HG02970 (cell line): Measurements from ENCODE around the gene FGB.

Experiments used
- ATAC-seq: cut with Tn5 transposase; IDR thresholded peaks from one replicate; pipeline ENCODE4 v1.9.1; 2021; ENCODE audit warnings: mild to moderate bottlenecking, moderate library complexity, moderate number of reproducible peaks; ENCODE audit not compliant: unreplicated experiment, low FRiP score

FGB gene

DNA sequence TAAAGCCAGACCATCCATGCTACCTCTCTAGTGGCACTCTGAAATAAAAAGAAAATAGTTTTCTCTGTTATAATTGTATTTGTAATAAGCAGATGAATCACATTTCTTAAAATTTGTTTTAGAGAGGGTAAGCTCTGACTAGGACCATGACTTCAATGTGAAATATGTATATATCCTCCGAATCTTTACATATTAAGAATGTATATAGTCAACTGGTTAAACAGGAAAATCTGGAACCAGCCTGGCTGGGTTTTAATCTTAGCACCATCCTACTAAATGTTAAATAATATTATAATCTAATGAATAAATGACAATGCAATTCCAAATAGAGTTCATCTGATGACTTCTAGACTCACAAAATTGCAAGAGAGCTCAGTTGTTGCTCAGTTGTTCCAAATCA lies 1.5 kb downstream of the FGB start:
- ATAC-seq: no peak

DNA sequence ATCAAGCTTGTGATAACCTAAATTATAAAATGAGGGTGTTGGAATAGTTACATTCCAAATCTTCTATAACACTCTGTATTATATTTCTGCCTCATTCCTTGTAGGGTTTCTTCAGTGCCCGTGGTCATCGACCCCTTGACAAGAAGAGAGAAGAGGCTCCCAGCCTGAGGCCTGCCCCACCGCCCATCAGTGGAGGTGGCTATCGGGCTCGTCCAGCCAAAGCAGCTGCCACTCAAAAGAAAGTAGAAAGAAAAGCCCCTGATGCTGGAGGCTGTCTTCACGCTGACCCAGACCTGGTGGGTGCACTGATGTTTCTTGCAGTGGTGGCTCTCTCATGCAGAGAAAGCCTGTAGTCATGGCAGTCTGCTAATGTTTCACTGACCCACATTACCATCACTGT lies 2.9 kb downstream of the FGB start:
- ATAC-seq: no peak

DNA sequence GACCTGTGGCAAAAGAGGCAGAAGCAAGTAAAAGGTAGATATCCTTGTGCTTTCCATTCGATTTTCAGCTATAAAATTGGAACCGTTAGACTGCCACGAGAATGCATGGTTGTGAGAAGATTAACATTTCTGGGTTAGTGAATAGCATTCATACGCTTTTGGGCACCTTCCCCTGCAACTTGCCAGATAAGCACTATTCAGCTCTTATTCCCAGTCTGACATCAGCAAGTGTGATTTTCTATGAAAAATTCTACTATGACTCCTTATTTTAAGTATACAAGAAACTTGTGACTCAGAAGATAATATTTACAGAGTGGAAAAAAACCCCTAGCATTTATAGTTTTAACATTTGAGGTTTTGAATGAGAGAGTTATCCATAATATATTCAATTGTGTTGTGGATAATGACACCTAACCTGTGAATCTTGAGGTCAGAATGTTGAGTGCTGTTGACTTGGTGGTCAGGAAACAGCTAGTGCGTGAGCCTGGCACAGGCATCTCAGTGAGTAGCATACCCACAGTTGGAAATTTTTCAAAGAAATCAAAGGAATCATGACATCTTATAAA lies 3.9 kb downstream of the FGB start:
- no peak for ATAC-seq

DNA sequence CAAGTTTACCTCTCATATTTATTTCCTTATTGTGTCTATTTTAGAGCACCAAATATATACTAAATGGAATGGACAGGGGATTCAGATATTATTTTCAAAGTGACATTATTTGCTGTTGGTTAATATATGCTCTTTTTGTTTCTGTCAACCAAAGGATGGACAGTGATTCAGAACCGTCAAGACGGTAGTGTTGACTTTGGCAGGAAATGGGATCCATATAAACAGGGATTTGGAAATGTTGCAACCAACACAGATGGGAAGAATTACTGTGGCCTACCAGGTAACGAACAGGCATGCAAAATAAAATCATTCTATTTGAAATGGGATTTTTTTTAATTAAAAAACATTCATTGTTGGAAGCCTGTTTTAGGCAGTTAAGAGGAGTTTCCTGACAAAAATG lies 6.2 kb downstream of the FGB start:
- no peak for ATAC-seq

DNA sequence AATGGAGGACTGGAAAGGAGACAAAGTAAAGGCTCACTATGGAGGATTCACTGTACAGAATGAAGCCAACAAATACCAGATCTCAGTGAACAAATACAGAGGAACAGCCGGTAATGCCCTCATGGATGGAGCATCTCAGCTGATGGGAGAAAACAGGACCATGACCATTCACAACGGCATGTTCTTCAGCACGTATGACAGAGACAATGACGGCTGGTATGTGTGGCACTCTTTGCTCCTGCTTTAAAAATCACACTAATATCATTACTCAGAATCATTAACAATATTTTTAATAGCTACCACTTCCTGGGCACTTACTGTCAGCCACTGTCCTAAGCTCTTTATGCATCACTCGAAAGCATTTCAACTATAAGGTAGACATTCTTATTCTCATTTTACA lies 6.8 kb downstream of the FGB start:
- no peak for ATAC-seq

DNA sequence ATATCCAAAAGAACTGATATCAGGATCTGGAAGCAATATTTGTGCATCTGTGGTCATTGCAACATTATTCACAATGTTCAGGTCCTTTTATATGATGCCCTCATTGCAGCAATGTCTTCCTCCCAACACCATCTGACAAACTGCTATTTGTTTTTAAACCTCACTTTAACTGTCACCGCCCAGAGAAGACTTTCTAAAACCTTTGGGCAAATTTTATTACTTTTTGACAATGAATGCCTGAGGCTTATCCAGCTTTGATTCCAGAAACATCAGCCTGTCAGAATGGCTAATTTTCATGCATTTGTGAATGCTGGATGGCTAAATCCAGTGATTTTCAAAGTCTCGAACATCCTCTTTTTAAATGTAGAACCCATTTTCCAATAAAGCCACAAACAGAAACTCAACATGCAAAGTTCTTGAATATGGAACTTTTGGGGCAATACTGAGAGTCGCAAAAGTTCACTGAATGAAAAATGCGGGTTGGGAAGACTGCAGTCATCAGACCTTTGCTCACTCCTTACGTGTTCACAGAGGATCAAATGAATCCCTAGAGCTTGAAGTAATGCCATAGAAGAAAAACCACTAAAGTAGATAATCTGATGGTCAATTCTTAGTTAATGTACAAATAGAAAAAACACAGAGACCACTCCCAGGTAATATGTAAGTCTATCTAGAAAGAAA lies 10.5 kb downstream of the FGB start:
- ATAC-seq: no peak

DNA sequence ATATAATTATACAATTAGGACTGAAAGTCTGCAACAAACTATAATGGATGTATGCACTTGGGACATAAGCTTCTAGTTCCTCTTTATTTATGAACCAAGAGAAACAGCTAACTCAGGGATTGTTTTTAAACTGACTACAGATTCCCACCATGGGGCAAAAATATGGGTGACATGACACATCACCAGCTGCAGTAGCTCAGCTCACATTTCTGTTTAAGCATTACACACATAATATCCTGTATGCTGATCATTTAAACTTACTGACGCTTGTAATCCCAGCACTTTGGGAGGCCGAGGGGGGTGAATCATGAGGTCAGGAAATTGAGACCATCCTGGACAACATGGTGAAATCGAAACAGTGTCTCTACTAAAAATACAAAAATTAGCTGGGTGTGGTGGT lies 11.5 kb downstream of the FGB start:
- no peak for ATAC-seq

DNA sequence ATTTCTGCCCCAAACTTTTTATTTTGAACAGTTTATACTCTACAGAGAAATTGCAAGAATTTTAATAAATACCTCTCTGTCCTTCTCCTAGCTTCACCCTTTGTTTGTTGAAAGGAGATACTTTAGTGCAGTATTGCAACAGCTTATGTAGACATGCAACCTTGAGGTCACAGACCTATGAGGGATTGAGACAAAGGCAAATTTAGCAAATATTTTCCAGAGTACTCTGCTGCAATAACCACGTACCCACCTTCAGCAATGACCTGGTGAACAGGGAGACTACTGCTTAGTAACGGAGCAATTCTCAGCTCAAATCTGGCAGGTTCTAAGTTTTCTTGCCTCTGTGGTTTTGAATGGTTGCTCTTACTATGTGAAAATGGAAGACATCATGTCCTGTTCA lies 14.5 kb downstream of the FGB start:
- no peak for ATAC-seq

DNA sequence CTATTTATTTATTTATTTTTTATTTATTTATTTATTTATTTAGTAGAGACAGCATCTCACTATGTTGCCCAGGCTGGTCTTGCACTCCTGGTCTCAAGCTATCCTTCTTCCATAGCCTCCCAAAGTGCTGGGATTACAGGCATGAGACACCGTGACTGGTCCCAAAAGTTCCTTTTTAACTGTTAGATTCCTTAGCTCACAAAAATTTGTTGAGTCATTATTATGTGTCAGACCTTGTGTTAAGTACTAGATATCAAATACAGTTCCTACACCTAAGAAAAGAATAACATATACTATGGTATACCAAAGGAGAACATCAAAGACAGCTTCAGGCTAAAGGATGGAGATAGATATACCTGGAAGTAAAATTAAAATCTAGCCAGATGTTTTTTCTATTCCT lies 16.1 kb downstream of the FGB start:
- ATAC-seq: no peak

DNA sequence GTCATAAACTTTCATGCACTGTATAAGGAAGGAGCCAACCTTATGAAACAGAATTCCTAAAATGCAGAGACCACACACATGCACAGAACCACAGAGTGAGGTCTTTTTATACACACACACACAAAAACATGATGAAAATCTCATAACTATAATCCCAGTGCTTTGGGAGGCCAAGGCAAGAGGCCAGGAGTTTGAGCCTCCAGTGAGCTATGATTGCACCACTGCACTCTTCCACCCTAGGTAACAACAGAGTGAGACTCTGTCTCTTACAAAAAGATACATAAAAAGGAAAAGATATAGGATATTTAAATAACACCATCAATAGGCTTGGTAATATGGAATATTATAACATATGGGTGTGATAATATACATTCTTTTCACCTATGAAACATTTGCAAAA lies 17.1 kb downstream of the FGB start:
- ATAC-seq: no peak

DNA sequence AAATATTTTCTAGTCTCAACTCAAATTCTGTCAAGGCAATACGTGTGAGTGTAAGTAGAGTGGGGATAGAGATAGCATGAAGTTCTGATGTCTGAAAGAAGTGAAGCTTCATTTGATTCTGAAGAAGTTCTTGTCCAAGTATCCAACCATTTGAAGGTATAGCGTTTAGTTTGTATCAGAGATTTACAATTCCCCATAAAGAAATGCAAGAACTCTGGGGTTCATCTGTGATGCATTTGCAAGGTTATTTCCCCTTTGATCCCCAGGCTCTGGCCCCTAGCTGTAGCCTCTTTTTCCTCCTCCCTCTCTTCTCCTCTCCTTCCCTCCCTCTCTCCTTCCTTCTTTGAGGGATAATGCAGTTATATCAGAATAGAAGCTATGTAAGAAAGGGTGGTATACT lies 19.9 kb downstream of the FGB start:
- ATAC-seq: no peak

DNA sequence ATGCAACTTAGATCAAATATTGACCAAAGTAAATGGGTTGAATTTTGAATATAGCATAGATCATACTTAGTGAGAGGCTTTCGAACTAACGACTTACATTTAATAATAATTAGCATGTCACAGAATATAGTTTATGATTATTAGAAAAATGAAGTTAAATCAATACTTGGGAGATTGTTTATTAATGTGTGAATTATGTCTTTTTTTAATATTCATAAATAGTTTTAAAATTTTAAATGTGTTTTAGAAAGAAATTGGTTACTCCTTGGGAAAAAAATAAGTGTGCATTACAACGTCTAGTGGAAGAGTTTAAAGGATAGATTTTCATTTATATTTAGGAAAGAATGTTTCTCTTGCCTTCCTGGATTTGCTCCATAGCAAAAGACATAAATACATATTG lies 20.4 kb downstream of the FGB start:
- no peak for ATAC-seq

DNA sequence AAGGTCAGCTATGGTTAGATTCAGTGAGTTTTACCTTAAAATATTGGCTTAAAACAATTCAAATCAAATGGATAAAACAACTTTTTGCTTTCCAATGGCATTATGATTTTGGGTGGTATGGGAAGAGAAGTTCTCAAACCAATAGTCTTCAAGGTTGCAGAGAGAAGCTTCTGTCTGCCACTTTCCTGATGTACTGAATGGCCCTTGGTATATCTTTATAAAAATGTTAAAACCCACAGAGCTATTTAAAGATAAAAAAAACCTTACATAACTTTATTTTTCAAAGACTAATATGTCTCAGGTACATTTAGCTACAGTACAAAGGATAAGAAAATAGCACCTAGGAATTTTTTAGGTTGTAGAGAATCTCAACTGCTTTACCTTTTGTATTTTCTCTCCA lies 20.9 kb downstream of the FGB start:
- ATAC-seq: no peak

DNA sequence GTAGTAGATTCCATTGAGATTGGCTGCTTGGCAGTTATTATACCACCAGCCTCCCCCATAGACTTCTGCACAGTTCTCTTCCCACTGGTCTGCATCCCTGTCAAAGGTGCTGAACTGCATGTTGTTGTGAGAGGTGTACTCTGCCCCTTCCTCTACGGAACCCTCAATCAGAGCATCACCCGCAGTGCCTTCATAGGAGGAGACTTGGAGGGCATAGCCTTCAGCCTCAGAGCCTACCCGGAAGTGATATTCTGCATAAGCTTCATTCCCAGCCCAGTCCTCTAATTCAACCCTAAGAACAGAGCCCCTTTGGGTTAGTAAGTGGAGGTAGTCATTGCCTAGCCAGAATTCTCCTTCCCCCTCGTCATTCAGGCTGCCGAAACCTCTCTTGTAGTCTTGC lies 21.4 kb downstream of the FGB start:
- ATAC-seq: no peak

DNA sequence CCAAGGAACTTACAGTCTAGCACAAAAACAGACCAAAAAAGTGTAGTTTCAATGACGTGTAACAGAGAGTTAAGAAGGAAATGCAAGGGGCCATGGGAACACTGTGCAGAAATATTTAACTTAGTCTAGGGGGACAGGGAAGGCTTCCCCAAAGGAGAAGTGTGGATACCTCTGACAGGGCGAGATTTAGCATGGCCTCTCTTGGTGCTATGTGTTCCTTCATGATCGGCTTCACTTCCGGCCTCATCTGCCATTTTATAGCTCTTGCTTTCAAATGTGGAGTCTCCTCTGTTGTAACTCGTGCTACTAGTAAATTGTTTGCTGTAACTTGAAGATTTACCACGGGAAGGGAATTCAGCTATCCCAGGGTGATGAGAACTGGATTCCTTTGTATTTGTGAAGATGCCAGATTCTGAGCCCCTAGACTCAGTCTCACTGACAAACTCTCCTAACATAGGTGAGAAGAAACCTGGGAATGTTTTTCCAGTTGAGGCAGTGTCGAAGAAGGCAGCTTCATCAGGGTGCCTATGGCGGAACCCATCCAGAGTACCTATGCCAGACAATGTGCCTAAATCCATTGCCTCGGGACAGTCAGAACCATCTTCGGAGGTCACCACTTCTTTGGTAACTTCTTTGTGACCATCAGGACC lies 22.7 kb downstream of the FGB start:
- ATAC-seq: no peak

DNA sequence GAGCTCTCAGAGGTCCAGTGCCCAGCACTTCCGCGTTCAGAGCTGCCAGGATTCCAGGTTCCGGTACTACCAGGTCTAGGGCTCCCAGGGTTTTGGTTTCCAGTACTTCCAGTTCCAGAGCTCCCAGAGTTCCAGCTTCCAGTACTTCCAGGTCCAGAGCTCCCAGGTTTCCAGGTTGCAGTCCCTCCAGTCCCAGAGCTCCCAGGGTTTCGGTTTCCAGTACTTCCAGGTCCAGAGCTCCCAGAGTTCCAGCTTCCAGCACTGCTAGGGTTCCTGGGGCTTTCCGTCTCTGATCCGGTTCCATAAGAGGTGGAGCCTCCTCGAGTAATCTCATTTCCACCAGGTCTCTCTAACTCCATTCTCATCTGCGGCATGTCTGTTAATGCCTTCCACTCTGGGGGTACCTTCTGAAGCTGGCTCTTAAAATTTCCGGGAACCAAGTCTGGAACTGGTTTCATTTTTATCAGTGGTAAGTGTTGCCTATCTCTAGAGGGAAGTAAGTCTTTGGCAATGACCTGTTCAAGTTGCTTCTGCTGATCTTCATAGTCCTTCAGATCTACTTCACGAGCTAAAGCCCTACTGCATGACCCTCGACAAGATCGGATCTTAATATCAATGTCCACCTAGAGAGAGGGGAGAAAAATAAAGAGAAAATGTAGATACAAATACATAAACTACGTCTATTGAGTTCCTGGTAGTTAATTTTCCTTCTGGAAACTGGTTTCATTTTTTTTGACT lies 23.7 kb downstream of the FGB start:
- ATAC-seq: no peak

DNA sequence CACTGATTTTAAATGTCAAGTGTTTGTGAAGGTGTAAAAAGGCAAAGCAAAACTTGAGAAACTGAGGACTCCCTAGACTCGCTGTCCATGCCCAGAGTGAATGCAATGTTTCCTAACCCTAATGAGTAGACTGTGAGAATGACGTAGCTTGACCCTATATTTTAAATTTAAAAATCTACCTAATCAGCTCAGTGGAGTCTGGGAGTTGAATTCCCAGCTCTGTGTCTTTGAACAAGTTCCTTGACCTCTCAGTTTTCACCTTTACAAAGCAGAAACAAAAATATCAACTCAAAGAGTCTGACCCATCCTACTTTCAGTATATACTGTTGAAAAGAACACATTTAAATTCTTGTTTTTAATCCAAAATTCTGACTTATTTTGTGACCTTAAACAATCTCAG lies 25.4 kb downstream of the FGB start:
- no peak for ATAC-seq

DNA sequence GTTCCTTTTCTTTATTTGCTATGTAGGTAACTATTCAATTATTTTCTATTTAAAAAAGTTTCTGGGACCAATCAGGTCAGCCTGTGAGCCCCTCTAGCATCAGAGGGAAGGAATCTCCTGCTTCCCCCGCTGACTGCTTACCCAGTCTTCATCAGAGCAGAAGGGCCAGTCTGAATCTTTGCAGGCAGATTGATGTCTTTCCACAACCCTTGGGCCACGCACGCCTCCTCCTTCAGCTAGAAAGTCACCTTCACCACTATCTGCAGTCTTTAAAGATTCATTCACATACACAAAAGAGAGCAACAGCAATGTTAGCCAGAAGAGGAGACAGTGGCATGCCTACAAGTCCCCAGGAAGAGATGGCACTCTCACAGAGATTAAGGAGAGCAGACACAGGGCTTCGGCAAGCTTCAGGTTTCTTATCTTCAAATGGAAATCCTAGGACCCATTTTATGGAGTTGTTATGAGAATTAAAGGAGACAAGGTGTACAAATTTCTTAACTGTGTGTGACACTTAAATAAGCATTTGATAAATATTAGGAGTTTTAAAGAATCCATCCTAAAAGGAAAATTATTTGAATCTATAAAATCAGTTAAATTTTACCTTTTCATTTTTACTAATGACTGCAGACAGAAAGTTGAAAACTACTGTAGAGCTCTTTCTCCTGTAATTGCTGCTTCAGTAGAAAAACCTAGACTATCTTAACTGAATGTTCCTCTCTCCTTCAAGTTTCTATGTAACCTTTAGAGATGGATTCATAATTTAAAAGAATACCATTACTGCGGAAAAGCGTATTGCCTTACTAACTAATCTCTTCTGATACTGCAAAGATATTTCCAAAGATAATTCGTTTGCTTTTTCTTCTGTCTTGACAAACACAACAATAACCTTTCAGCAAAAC lies 26.7 kb downstream of the FGB start:
- no peak for ATAC-seq

DNA sequence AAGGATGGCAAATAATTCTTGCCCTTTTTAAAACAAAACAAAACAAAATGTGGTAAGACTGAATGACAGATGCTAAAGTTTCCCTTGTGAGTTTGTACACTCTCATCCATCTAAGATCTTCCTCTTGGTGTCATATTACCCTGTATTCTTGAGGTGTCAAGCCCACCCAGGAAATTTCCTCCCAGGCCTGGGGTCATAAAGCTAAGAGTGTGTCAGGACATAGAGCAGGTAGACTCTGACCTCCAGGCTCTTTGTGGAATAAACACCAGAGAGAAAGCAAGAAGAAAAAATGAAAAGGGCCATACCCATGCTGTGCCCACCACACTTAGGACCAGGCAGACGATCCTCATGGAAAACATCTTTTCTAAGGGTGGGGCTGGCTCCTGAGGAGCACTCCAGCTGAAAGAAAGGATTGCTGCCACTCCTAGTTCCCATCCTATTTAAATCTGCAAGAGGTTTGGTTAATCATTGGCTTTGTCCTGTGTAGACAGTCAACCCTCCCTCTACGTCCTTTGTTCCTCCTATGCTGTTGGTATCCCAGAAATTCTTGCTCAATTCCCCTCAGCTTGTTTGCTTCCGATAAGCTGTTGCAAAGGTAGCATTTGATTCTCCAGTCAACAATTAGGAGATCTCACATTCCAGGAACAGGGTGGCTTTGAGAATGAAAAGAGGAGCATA lies 27.7 kb downstream of the FGB start, which contains the start of gene FGA:
Gene FGA, minus strand, starts transcription at position 414 of the 678 bp plus-strand sequence. Its CDS starts 55 bp downstream, at position 359.
- no peak for ATAC-seq

DNA sequence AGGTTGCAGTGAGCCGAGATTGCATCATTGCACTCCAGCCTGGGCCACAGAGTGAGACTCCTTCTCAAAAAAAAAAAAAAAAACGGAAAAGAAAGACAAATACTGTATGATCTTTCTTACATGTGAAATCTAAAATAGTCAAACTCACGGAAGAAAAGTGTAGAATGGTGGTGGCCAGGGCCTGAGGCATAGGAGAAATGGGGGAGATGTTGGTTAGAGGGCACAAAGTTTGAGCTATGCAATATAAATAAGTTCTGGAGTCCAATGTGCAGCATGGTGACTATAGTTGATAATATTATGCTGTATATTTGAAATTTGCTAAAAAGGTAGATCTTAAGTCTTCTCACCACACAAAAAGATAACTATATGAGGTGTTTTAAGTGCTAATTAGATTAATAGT lies 29.1 kb downstream of the FGB start:
- ATAC-seq: no peak
